Measurements from ENCODE around the gene RNF112.
"Not testable (repeated sequence)": the region's sequence is repeated elsewhere in the genome, so short reads cannot be mapped to it uniquely, and the experiment has no call there.

RNF112 gene

DNA sequence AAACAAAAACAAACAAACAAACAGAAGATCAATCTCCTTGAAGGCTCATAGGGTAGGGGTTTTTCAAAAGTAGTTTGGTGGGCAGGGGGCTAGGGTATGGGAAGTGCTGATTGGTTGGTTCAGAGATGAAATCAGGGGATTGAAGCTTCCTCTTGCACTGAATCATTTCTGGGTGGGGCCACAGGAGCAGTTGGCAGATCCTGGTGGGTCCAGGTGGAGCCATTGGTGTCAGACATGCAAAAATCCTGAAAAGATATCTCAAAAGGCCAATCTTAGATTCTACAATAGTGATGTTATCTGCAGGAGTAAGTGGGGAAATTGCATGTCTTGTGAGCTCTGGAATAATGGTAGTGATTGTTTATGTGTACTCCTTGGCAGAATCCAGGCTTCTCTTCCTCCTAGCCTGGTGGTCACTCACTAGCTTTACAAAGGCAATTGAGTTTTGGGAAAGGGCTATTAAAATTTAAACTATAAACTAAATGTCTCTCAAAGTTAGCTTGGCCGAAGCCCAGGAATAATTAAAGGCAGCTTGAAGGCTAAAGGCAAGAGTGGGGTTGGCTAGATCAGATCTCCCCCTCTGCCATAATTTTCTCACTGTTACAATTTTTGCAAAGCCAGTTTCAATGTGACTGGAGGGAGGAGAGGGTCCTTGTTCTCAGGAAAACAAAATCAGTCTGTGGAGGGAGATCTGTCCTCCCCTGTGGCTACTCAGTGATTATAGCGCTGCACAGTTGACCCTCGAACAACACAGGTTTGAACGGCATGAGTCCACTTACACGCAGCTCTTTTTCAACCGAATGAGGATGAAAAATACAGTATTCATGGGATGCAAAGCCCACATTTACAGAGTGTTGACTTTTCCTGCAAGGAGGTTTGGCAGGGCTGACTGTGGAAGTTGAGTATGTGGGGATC lies 45.2 kb downstream of the RNF112 start:
- no peaks in the 10 kb centered on the region for H3K79me2 ChIP-seq (ENCODE audit: control insufficient read depth, insufficient read depth, low read length, unreplicated experiment)
- H3K4me1 ChIP-seq (ENCODE audit: control insufficient read depth, insufficient read depth, low read length, unreplicated experiment), result no peaks in the 10 kb centered on the region
- H3K27ac ChIP-seq (ENCODE audit: low read depth, low read length), result no peak overlapping the region
- H2AFZ ChIP-seq (ENCODE audit: low read length, unreplicated experiment), result no peak overlapping the region
- no peak overlapping the region for H3K4me3 ChIP-seq (ENCODE audit: low read depth, low read length)
- no peaks in the 10 kb centered on the region for H3K36me3 ChIP-seq (ENCODE audit: insufficient read depth, low read length)
- H3K27me3 ChIP-seq (ENCODE audit: insufficient read depth, low read length), result peaks cover 5% of the 10 kb centered on the region; the same call in 1 of the 2 replicates

DNA sequence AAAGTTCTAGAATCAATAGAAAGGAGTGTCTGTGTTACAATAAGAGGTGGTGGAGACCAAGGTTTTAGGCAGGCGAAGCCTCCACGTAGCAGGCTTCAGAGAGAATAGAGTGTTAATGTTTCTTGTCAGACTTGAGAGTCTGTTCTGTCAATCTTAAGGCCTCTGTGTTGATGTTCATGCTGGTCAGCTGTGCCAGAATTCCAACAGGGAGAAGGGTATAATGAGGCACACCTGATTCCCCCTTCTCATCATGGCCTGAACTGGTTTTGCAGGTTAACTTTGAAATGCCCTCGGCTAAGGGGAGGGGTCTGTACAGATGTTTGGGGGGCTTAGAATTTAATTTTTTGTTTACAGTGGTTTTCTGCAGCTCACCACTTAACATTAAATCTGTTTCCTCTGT lies 46.0 kb downstream of the RNF112 start:
- Histone ChIP-seq H3K4me1 (ENCODE audit: control insufficient read depth, insufficient read depth, low read length, unreplicated experiment) (no peaks in the 10 kb centered on the region), H2AFZ (ENCODE audit: low read length, unreplicated experiment) (no peak overlapping the region), H3K27me3 (ENCODE audit: insufficient read depth, low read length) (peaks cover 5% of the 10 kb centered on the region; the same call in 1 of the 2 replicates), H3K4me3 (ENCODE audit: low read depth, low read length) (no peak overlapping the region), H3K36me3 (ENCODE audit: insufficient read depth, low read length) (no peaks in the 10 kb centered on the region), H3K79me2 (ENCODE audit: control insufficient read depth, insufficient read depth, low read length, unreplicated experiment) (no peaks in the 10 kb centered on the region), H3K27ac (ENCODE audit: low read depth, low read length) (no peak overlapping the region)

DNA sequence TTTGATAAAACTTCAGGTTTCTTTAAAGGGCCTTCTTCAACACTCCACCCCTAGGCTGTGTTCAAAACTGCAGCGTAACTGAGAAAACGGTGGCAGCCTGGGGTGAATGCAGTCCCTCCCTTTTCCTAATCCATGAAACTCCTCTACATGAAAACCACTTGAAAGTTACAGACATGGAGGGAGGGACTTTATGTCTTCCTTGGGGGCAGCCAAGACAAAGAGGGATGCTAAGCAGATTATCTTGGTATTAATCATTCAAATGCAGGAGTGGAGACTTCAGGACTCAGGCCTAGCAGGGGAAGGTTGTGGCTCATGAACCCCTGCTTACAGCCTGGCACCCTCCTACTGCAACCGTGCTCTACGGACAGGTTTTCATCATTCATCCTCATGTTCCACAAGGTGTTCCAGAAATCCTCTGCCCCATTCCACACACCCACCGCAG lies 46.8 kb downstream of the RNF112 start:
- Histone ChIP-seq H3K4me3 (ENCODE audit: low read depth, low read length) (no peak overlapping the region), H3K27me3 (ENCODE audit: insufficient read depth, low read length) (peaks cover 5% of the 10 kb centered on the region; the same call in 1 of the 2 replicates), H3K79me2 (ENCODE audit: control insufficient read depth, insufficient read depth, low read length, unreplicated experiment) (no peaks in the 10 kb centered on the region), H3K27ac (ENCODE audit: low read depth, low read length) (no peak overlapping the region), H2AFZ (ENCODE audit: low read length, unreplicated experiment) (no peak overlapping the region), H3K36me3 (ENCODE audit: insufficient read depth, low read length) (no peaks in the 10 kb centered on the region), H3K4me1 (ENCODE audit: control insufficient read depth, insufficient read depth, low read length, unreplicated experiment) (no peaks in the 10 kb centered on the region)

DNA sequence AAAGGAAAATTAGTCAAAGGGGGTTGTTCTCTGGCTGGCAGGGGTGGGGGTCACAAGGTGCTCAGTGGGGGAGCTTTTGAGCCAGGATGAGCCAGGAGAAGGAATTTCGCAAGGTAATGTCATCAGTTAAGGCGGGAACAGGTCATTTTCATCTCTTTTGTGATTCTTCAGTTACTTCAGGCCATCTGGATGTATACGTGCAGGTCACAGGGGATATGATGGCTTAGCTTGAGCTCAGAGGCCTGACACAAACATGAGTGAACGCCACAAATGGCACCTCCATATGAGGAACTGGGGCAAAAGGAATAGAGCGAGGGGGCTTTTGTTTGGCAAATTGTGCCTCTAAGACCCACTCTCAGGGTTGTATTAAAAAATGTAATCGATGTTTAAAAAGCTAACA lies 47.4 kb downstream of the RNF112 start:
- H3K27me3 ChIP-seq (ENCODE audit: insufficient read depth, low read length); H3K4me1 ChIP-seq (ENCODE audit: control insufficient read depth, insufficient read depth, low read length, unreplicated experiment); H2AFZ ChIP-seq (ENCODE audit: low read length, unreplicated experiment); H3K4me3 ChIP-seq (ENCODE audit: low read depth, low read length); H3K27ac ChIP-seq (ENCODE audit: low read depth, low read length); H3K36me3 ChIP-seq (ENCODE audit: insufficient read depth, low read length); H3K79me2 ChIP-seq (ENCODE audit: control insufficient read depth, insufficient read depth, low read length, unreplicated experiment): not testable (repeated sequence)

DNA sequence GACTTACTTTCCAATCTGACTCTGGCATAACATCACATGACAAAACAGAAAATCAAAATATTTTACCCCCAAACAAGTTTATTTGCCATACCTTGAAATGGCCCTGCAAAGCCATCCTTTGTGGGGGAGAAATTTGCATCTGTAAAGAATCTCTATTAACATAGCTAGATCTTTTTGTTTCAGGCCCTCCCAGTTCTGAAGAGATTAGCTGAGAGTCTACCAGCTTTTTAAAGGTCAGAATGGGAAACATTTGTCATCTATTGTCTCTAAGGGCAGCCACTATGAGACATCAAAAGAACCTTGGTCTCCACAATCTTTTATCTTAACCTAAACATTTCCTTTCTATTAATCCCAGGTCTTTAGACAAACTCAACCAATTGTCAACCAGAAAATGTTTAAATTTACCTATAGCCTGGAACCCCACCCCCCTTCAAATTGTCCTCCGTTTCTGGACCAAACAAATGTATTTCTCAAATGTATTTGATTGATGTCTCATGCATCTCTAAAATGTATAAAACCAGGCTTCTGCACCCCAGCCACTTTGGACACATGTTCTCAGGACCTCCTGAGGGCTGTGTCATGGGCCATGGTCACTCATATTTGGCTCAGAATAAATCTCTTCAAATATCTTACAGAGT lies 48.1 kb downstream of the RNF112 start:
- not testable (repeated sequence) for H2AFZ ChIP-seq (ENCODE audit: low read length, unreplicated experiment); H3K27ac ChIP-seq (ENCODE audit: low read depth, low read length); H3K36me3 ChIP-seq (ENCODE audit: insufficient read depth, low read length); H3K4me1 ChIP-seq (ENCODE audit: control insufficient read depth, insufficient read depth, low read length, unreplicated experiment); H3K79me2 ChIP-seq (ENCODE audit: control insufficient read depth, insufficient read depth, low read length, unreplicated experiment); H3K4me3 ChIP-seq (ENCODE audit: low read depth, low read length); H3K27me3 ChIP-seq (ENCODE audit: insufficient read depth, low read length)

DNA sequence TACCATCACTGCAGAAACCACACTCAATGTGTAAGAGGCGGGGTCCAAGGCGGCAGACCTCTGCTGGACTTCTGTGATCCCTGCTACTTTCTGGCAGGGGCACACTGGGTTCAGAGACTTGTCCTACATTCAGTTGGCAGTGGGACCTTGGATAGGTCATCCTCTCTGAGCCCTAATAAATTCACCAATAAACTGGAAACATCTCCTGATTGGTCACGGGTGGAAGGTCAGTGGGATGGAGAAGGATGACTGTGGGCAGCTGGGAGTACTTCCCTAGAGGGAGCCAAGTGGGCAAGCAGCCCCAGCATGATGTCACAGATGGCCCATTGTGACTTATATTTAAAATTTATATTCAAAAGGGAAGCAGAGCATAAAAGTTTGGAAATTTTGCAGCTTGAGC lies 49.7 kb downstream of the RNF112 start:
- Histone ChIP-seq H3K4me3 (ENCODE audit: low read depth, low read length) (no peak overlapping the region), H3K79me2 (ENCODE audit: control insufficient read depth, insufficient read depth, low read length, unreplicated experiment) (no peaks in the 10 kb centered on the region), H3K36me3 (ENCODE audit: insufficient read depth, low read length) (no peaks in the 10 kb centered on the region), H3K4me1 (ENCODE audit: control insufficient read depth, insufficient read depth, low read length, unreplicated experiment) (no peaks in the 10 kb centered on the region), H2AFZ (ENCODE audit: low read length, unreplicated experiment) (no peak overlapping the region), H3K27ac (ENCODE audit: low read depth, low read length) (no peak overlapping the region), H3K27me3 (ENCODE audit: insufficient read depth, low read length) (no peaks in the 10 kb centered on the region)

DNA sequence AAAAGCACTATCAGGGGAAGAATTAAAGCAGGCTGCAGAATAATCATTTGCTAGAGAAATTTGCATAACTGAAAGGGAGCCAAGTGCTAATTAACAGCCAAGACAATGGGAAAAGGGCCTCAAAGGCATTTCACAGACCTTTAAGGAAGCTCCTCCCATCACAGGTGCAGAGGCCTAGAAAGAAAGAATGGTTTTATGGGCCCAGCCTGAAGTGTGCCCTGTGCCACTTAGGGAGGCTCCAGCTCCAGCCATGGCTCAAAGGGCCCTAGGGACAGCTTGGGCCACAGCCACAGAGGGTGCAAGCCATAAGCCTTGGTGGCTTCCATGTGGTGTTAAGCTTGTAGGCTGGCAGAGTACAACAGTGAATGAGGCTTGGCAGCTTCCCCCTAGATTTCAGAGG lies 50.1 kb downstream of the RNF112 start:
- Histone ChIP-seq H2AFZ (ENCODE audit: low read length, unreplicated experiment) (no peak overlapping the region), H3K27ac (ENCODE audit: low read depth, low read length) (no peak overlapping the region), H3K36me3 (ENCODE audit: insufficient read depth, low read length) (no peaks in the 10 kb centered on the region), H3K4me3 (ENCODE audit: low read depth, low read length) (no peak overlapping the region), H3K79me2 (ENCODE audit: control insufficient read depth, insufficient read depth, low read length, unreplicated experiment) (no peaks in the 10 kb centered on the region), H3K4me1 (ENCODE audit: control insufficient read depth, insufficient read depth, low read length, unreplicated experiment) (no peaks in the 10 kb centered on the region), H3K27me3 (ENCODE audit: insufficient read depth, low read length) (no peaks in the 10 kb centered on the region)

DNA sequence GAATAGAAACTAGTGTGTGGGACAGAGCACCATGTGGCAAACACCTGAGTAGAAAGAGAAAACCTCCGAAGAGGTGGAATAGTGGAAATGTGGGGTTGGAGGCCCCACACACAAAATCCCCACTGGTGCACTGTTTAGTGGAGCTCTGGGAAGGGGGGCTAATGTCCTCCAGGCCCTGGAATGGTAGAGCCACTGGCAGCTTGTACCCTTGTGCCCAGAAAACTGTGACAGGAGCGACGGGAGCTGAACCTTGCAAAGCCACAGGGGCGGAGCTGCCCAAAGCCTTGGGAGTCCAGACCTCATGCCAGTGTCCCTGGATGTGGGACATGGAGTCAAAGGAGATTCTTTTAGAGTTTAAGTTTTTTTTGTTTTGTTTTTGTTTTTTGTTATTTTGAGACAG lies 50.6 kb downstream of the RNF112 start:
- no peaks in the 10 kb centered on the region for H3K27me3 ChIP-seq (ENCODE audit: insufficient read depth, low read length)
- H3K36me3 ChIP-seq (ENCODE audit: insufficient read depth, low read length), result no peaks in the 10 kb centered on the region
- no peak overlapping the region for H2AFZ ChIP-seq (ENCODE audit: low read length, unreplicated experiment)
- no peaks in the 10 kb centered on the region for H3K79me2 ChIP-seq (ENCODE audit: control insufficient read depth, insufficient read depth, low read length, unreplicated experiment)
- H3K4me1 ChIP-seq (ENCODE audit: control insufficient read depth, insufficient read depth, low read length, unreplicated experiment), result no peaks in the 10 kb centered on the region
- no peak overlapping the region for H3K4me3 ChIP-seq (ENCODE audit: low read depth, low read length)
- H3K27ac ChIP-seq (ENCODE audit: low read depth, low read length), result no peak overlapping the region

DNA sequence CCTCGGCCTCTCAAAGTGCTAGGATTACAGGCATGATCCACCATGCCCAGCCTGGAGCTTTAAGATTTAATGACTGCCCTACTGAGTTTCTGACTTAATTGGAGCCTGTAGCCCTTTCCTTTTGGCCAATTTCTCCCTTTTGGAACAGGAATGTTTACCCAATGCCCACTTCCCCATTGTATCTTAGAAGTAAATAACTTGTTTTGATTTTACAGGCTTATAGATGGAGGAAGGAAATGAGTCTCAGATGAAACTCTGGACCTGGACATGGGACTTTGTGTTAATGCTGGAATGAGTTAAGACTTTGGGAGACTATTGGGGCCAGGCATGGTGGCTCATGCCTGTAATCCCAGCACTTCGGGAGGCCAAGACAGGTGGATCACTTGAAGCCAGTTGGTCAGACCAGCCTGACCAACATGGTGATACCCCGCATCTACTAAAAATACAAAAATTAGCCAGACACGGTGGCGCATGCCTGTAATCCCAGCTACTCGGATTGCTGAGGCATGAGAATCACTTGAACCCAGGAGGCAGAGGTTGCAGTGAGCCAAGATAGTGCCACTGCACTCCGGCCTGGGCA lies 51.5 kb downstream of the RNF112 start:
- not testable (repeated sequence) for H3K36me3 ChIP-seq (ENCODE audit: insufficient read depth, low read length); H3K27ac ChIP-seq (ENCODE audit: low read depth, low read length); H2AFZ ChIP-seq (ENCODE audit: low read length, unreplicated experiment); H3K27me3 ChIP-seq (ENCODE audit: insufficient read depth, low read length); H3K4me3 ChIP-seq (ENCODE audit: low read depth, low read length); H3K4me1 ChIP-seq (ENCODE audit: control insufficient read depth, insufficient read depth, low read length, unreplicated experiment); H3K79me2 ChIP-seq (ENCODE audit: control insufficient read depth, insufficient read depth, low read length, unreplicated experiment)

DNA sequence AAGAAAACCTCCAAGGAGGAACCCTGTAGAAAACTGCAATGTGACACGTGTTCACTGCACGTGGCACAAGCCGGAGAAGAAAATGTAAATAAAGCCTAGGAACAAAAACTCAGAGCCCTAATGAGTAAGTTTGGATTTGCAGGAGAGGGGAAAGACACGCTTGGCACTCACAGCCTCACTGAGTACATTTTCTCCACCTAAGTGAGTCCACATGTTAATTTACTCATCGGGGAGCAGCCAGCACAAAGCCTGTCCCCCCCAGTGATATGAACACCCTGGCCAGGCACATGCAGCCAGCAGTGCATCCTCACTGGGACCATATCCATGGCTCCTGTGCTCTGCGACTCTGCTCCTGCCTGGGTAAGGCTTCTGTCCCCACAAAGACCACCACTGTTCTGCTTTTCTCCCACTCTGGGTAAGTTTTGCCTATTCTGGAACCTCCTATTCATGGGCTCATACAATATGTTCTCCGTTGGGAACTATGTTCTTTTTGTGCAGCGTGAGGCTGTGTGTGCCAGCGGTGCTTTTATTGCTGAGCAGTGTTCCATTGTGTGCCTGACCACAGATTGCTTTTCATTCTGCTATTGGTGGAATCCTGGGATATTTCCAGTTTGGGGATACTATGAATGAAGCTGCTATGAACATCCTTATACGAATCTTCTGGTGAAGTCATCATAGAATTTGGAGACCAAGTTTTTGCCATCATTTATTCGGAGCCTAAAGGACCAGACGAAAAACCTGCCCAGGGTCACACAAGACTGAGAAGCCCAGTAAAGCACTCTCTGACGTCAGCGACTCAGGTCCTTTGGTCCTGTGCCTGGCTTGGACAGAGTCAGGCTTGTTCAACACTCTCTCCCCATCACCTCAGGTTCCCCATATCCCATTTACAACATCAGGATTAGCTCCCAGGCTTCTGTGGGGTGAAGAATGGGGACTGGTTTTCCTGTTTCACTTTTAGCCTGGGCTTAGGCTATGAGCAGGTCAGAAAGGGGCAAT lies 53.3 kb downstream of the RNF112 start:
- H3K4me1 ChIP-seq (ENCODE audit: control insufficient read depth, insufficient read depth, low read length, unreplicated experiment), result no peaks in the 10 kb centered on the region
- H3K36me3 ChIP-seq (ENCODE audit: insufficient read depth, low read length), result no peaks in the 10 kb centered on the region
- H3K79me2 ChIP-seq (ENCODE audit: control insufficient read depth, insufficient read depth, low read length, unreplicated experiment), result no peaks in the 10 kb centered on the region
- H3K27ac ChIP-seq (ENCODE audit: low read depth, low read length), result no peak overlapping the region
- no peaks in the 10 kb centered on the region for H3K27me3 ChIP-seq (ENCODE audit: insufficient read depth, low read length)
- no peak overlapping the region for H3K4me3 ChIP-seq (ENCODE audit: low read depth, low read length)
- H2AFZ ChIP-seq (ENCODE audit: low read length, unreplicated experiment), result peak overlapping the region; percentile 38

Measured in ACC112 (cell line).